Panc1 (cell line): ENCODE results near the gene GRK6. TPM values are rescaled to one million over a fixed set of nuclear protein-coding genes. Genes with fewer than 3 reads are reported as not detected.

Experiments
- ATAC-seq: fragments of 200-7000 bp; cut with Tn5 transposase; 2 replicates; pipeline ENCODE4 v1.9.1; 2020; ENCODE audit warnings: mild to moderate bottlenecking, moderate library complexity
- BruUV-seq: library from RNA; stranded (reverse); fragments of 400-500 nt; replicated peaks from 2 replicates; lab custom pipeline; 2021; lab: Mats Ljungman, UMichigan
- CTCF ChIA-PET: fragments of 300-600 bp; sonication (Branson Sonifier 250); formaldehyde crosslinking; loops from one replicate; lab custom pipeline; 2022; ENCODE audit warnings: antibody characterized with exemption; lab: Charles Lee
- POLR2A ChIA-PET: fragments of 300-600 bp; sonication (Branson Sonifier 250); formaldehyde crosslinking; loops from one replicate; lab custom pipeline; 2022; ENCODE audit warnings: antibody characterized with exemption; lab: Charles Lee
- DNase-seq: peaks from one replicate; pipeline ENCODE4 v3.0.0-alpha.2; 2010; ENCODE audit warnings: low read depth, low spot score
- H3K27ac ChIP-seq: 2 replicates; pipeline ENCODE4 v1.5.1; 2011; ENCODE audit warnings: mild to moderate bottlenecking, low read length, inconsistent platforms
- H3K27me3 ChIP-seq: fragments of 200-500 bp; sonication (Bioruptor generic); 2 replicates; pipeline ENCODE4 v1.6.0; 2014; ENCODE audit warnings: low read length, inconsistent platforms; ENCODE audit not compliant: control insufficient read depth, insufficient read depth
- H3K36me3 ChIP-seq: fragments of 200-500 bp; sonication (Bioruptor generic); 2 replicates; pipeline ENCODE4 v1.5.1; 2014; ENCODE audit warnings: inconsistent platforms, mild to moderate bottlenecking, low read length, moderate library complexity; ENCODE audit not compliant: control insufficient read depth, insufficient read depth
- H3K4me1 ChIP-seq: 2 replicates; pipeline ENCODE4 v1.5.1; 2011; ENCODE audit warnings: inconsistent platforms, mild to moderate bottlenecking, low read length, moderate library complexity; ENCODE audit not compliant: control insufficient read depth, insufficient read depth
- H3K4me3 ChIP-seq, 2 experiments: 2 replicates each; pipeline ENCODE4 v1.5.1; 2011 to 2012; ENCODE audit warnings: low read depth in 2 of 2, low read length in 2 of 2, mild to moderate bottlenecking in 2 of 2, inconsistent platforms in 1 of 2, moderate library complexity in 1 of 2
- H3K9me3 ChIP-seq: fragments of 200-500 bp; sonication (Bioruptor generic); 2 replicates; pipeline ENCODE4 v1.5.1; 2014; ENCODE audit warnings: low read depth, mild to moderate bottlenecking, inconsistent platforms, low read length, moderate library complexity; ENCODE audit not compliant: control insufficient read depth, insufficient read depth
- SIN3A ChIP-seq: IDR thresholded peaks from 2 replicates; pipeline ENCODE4 v1.6.1; 2012; ENCODE audit warnings: low read depth, mild to moderate bottlenecking, low read length, moderate library complexity, borderline replicate concordance; ENCODE audit not compliant: insufficient read depth
- TCF7L2 ChIP-seq: IDR thresholded peaks from 2 replicates; pipeline ENCODE4 v1.6.1; 2011; ENCODE audit warnings: mild to moderate bottlenecking, low read depth, low read length, inconsistent platforms
- in situ Hi-C: cut with HindIII; loops from 2 replicates; pipeline ENCODE4 v1.10.0; 2016; ENCODE audit warnings: low sequenced_read_pairs, low pct_unique_long_range_greater_than_20kb
- intact Hi-C: fragments of 100-400 bp; cut with micrococcal nuclease; formaldehyde crosslinking; loops from one replicate; pipeline ENCODE4 v1.10.0; 2022; ENCODE audit not compliant: unreplicated experiment
- total RNA-seq: library from RNA; stranded (reverse); gene quantifications from one replicate; pipeline ENCODE4 v1.2.1, GENCODE V29; 2021; ENCODE audit not compliant: unreplicated experiment
- TF ChIP-seq, protein P1 (sequence below): fragments of 450-650 bp; IDR thresholded peaks from 2 replicates; pipeline ENCODE4 v1.5.1; 2017; ENCODE audit warnings: mild to moderate bottlenecking

GRK6 gene
- total RNA-seq, 1 experiment from 2014 or later = 56.1 TPM

DNA sequence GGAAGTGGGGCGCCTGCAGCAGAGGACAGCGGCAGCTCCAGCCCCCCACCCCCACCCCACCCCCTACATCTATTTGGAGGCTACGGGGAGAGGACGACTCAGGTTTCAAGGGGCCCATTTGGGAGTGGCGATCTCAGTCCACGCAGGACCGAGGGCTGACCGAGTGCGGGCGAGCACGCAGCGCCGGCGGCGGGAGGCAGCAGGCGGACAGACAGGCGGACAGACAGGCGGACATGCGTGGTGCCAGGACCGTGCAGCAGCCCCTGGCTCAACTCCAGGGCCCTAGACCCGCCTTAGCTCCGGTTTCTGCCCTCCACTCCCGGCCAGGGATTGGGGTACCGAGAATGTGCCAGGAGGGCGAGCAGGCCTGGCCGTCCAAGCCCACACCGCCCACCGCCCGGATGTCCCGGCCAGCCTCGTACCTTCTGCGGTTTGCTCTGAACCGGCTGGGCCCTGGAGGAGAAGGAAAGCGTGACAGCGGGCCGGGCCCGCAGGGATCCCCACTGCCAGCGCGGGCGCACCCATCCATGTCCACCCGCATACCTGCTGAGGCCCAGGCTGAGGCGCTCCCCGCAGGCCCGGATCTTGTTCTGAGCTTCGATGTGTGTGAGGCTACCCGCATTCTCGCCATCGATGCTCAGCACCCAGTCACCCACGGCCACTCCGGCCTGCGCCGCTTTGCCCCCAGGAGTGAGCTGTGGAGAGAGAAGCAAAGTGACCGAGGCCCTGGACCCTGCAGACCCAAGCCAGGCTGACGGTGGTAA lies 65.7 kb downstream of the GRK6 start:
- CTCF ChIA-PET = interaction anchor here (0.7 to 1.3 kb wide), 2 partner anchors 9 to 12 kb away, joined by 3 to 7 read pairs; no protein-coding TSS in a partner anchor
- Histone ChIP-seq H3K9me3 (no peaks in the 10 kb centered on the region), H3K27ac (no peak overlapping the region), H3K36me3 (peaks cover 3% of the 10 kb centered on the region; the same call in 1 of the 2 replicates), H3K4me1 (peaks cover 31% of the 10 kb centered on the region), H3K27me3 (no peaks in the 10 kb centered on the region), H3K4me3 (no peak overlapping the region)
- POLR2A ChIA-PET = no interaction called here
- BruUV-seq = no TSS peak
- in situ Hi-C loops (no loop called here), intact Hi-C loops (no loop called here)
- TF ChIP-seq, protein P1, sequence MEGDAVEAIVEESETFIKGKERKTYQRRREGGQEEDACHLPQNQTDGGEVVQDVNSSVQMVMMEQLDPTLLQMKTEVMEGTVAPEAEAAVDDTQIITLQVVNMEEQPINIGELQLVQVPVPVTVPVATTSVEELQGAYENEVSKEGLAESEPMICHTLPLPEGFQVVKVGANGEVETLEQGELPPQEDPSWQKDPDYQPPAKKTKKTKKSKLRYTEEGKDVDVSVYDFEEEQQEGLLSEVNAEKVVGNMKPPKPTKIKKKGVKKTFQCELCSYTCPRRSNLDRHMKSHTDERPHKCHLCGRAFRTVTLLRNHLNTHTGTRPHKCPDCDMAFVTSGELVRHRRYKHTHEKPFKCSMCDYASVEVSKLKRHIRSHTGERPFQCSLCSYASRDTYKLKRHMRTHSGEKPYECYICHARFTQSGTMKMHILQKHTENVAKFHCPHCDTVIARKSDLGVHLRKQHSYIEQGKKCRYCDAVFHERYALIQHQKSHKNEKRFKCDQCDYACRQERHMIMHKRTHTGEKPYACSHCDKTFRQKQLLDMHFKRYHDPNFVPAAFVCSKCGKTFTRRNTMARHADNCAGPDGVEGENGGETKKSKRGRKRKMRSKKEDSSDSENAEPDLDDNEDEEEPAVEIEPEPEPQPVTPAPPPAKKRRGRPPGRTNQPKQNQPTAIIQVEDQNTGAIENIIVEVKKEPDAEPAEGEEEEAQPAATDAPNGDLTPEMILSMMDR = no peak
- no peak for TF ChIP-seq SIN3A
- TF ChIP-seq TCF7L2 = no peak
- no peak for DNase-seq
- ATAC-seq = no peak

Other genes with a start within 250 kb of the GRK6 start
- 37.2 TPM for gene RAB24, start 123.0 kb upstream of the GRK6 start, total RNA-seq
- gene PRELID1, start 122.9 kb upstream of the GRK6 start, total RNA-seq = 275 TPM
- 12.0 TPM for gene MXD3, start 114.8 kb upstream of the GRK6 start, total RNA-seq
- 140 TPM for gene LMAN2, start 75.0 kb upstream of the GRK6 start, total RNA-seq
- gene RGS14, start 68.8 kb upstream of the GRK6 start, total RNA-seq = 13.5 TPM
- gene SLC34A1, start 42.2 kb upstream of the GRK6 start, total RNA-seq = not detected
- not detected for gene PFN3, start 26.0 kb upstream of the GRK6 start, total RNA-seq
- gene F12, start 17.1 kb upstream of the GRK6 start, total RNA-seq = 13.4 TPM
- 39.2 TPM for gene PRR7, start 20.1 kb downstream of the GRK6 start, total RNA-seq
- 195 TPM for gene DBN1, start 47.0 kb downstream of the GRK6 start, total RNA-seq
- 62.9 TPM for gene PDLIM7, start 70.9 kb downstream of the GRK6 start, total RNA-seq
- gene DOK3, start 83.2 kb downstream of the GRK6 start, total RNA-seq = 12.4 TPM
- gene DDX41, start 90.3 kb downstream of the GRK6 start, total RNA-seq = 111 TPM
- 58.5 TPM for gene FAM193B, start 127.9 kb downstream of the GRK6 start, total RNA-seq
- gene TMED9, start 165.5 kb downstream of the GRK6 start, total RNA-seq = 293 TPM
- 38.0 TPM for gene B4GALT7, start 173.5 kb downstream of the GRK6 start, total RNA-seq